Bronchial epithelial cell (primary cell): ENCODE data around the gene CHMP6. TPM values are rescaled to one million over a fixed set of nuclear protein-coding genes. Genes with fewer than 3 reads are reported as not detected.

Experiments used
- DNase-seq: peaks from one replicate; pipeline ENCODE4 v3.0.0-alpha.2; 2010; ENCODE audit warnings: low read depth
- FAIRE-seq: peaks from 2 replicates; lab custom pipeline; 2011; peaks lifted over from hg19 to GRCh38; lab: Jason Lieb, UNC
- H3K27me3 ChIP-seq: 2 replicates; pipeline ENCODE4 v1.5.1; 2011; ENCODE audit warnings: low read length; ENCODE audit not compliant: control insufficient read depth, insufficient read depth
- H3K36me3 ChIP-seq: 2 replicates; pipeline ENCODE4 v1.5.1; 2011; ENCODE audit warnings: low read length; ENCODE audit not compliant: control insufficient read depth, insufficient read depth
- H3K4me3 ChIP-seq: 2 replicates; pipeline ENCODE4 v1.5.1; 2011; ENCODE audit warnings: mild to moderate bottlenecking, low read depth, low read length, control low read depth
- total RNA-seq: library from RNA; depleted of rRNA; stranded (reverse); fragments of >200 nt; gene quantifications from 2 replicates; pipeline ENCODE4 v1.2.1, GENCODE V29; 2014
- TF ChIP-seq, protein P1 (sequence below): IDR thresholded peaks from 2 replicates; pipeline ENCODE4 v1.5.1; 2011; ENCODE audit warnings: mild to moderate bottlenecking, moderate library complexity, low read length, control low read depth, inconsistent platforms; ENCODE audit not compliant: insufficient read depth, severe bottlenecking

The CHMP6 gene
- total RNA-seq, 1 donor from 2014 or later: 5.8 TPM

DNA sequence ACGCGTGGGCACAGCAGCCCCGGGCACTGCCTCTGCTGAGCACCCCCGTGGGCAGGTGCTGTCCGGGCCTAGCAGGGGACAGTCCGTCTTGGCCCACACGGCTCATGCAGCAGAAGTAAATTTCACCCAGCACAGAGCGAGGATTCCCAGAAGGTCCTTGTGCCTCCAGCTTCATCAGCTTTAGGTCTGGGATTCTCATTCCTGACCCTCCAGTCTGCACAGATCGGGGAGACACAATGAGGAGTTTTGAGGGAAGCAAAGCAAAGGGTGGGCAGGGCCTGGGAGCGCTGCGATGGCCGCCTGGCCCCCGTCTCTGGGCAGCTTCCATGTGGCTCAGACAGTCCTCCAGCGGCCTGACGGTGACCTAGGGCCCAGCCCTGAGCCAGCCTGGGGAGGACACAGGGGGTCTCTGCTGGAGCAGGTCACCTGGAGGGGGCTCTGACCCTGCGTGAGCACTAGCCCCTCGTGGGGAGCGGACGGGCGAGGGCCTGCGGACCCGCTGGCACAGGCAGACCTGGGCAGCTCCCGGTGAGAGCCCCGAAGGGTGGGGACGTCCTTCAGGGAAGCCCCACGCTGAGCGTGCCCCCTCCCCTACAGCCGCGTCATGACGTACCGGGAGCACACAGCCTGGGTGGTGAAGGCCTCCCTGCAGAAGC lies 30.7 kb upstream of the CHMP6 start:
- no peak for DNase-seq
- Histone ChIP-seq H3K4me3 (no peak overlapping the region), H3K36me3 (peaks cover 3% of the 10 kb centered on the region), H3K27me3 (no peaks in the 10 kb centered on the region)
- TF ChIP-seq, protein P1, sequence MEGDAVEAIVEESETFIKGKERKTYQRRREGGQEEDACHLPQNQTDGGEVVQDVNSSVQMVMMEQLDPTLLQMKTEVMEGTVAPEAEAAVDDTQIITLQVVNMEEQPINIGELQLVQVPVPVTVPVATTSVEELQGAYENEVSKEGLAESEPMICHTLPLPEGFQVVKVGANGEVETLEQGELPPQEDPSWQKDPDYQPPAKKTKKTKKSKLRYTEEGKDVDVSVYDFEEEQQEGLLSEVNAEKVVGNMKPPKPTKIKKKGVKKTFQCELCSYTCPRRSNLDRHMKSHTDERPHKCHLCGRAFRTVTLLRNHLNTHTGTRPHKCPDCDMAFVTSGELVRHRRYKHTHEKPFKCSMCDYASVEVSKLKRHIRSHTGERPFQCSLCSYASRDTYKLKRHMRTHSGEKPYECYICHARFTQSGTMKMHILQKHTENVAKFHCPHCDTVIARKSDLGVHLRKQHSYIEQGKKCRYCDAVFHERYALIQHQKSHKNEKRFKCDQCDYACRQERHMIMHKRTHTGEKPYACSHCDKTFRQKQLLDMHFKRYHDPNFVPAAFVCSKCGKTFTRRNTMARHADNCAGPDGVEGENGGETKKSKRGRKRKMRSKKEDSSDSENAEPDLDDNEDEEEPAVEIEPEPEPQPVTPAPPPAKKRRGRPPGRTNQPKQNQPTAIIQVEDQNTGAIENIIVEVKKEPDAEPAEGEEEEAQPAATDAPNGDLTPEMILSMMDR: no peak
- FAIRE-seq: no peak

DNA sequence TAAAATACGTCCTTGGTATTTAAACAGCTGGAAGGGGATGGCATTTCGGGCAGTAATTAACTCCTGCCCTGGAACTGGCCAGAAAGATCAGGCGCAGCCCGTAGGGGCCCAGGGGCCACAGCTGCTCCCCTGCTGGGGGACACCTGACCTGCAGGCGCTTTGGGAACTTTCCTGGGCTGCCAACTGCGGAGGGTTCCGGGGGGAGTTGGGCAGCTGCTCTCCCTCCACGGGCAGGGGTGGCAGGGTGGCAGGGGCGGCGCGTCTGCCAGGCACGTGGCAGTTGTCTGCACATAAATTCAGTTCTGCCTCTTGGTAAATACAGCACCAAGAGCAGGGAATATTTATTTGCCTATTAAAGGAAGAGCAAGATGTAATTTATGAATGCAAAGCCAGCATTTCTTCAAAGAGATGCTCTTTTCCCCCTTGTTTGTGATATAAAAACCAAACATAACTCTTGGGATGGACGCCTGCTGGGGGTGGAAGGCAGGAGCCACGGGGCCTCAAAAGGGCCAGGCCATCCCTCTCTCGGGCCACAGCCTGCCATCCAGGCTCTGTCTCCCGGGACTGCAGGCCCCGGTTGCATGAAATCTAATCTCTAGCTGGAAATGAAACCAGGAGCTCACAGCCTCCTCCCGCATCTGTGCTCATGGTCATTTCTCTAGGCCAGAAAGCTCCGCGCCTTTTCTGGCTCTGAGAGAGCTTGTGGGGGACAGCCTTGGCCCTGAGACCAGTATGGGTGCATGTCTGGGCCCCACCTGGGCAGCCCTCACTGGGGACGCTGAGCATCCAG lies 29.9 kb upstream of the CHMP6 start:
- no peak for FAIRE-seq
- DNase-seq: no peak
- Histone ChIP-seq H3K4me3 (no peak overlapping the region), H3K36me3 (peaks cover 3% of the 10 kb centered on the region), H3K27me3 (no peaks in the 10 kb centered on the region)
- TF ChIP-seq, protein P1: no peak

DNA sequence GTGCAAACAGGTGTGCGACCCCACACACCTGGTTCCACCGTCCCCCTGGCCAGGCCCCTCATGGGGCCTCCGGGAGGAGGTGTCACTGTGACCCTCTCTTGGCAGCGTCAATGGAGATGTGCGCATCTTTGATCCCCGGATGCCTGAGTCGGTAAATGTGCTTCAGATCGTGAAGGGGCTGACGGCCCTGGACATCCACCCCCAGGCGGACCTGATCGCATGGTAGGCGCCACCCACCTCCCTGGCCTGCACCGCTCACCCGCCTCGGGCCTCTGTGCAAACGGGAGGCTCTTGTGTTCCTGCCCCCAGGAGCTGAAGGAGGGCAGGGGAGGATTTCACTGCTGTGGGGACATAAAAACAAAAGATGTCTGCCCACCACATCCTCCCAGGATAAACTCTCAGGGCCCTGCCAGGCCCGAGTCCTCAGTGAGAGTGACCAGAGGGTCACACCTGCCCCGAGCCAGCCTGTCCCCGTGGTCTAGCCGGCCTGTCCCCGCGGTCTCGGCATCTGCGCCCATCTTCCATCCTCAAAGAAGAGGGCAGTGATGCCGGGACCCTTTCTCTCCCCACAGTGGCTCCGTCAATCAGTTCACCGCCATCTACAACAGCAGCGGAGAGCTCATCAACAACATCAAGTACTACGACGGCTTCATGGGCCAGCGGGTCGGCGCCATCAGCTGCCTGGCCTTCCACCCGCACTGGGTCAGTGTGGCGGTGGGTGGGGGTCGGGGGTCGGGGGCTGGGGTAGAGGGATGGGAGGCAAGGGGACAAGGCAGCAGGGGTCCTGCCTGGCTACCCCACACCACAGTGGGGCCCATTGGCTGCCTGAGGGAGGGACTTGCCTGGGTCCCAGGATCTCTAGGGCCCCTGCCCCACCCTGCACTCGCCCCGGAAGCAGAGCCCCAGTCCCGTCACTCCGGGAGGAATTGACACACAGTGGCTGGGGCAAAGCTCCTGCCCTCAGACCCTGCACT lies 29.0 kb upstream of the CHMP6 start:
- no peak for DNase-seq
- Histone ChIP-seq H3K27me3 (no peaks in the 10 kb centered on the region), H3K4me3 (no peak overlapping the region), H3K36me3 (peaks cover 3% of the 10 kb centered on the region)
- TF ChIP-seq, protein P1: no peak
- FAIRE-seq: no peak

DNA sequence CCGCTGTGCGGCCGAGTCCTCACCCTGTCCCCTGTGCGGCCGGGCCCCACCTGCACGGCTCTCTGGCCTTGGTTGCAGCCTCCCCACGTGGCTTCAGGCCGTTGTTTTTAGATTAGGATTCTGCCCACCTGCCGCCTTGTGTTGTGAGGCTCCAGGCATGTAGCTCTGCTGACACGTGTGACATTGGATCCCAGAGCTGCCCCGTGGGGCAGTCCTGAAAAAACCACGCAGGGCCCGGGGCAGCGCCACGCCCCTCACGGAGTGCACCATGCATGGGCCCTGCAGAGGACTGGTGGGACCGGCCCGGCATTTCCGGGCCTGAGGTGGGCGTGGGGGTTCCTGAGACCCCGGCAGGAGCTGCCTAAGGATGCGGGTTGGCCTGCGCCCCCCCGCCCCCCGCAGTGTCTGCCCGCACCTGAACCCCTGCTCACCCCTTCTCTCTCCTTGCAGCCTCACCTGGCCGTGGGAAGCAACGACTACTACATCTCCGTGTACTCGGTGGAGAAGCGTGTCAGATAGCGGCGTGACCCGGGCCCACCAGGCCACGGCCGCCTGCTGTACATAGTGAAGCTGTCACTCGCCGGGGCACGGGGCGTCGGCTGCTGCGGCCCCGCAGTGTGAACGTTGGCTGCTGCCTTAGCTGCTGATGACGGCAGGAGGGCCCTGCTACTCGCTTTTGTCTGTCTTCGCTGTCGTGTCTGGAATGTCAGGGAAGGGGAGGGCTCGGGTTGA lies 27.7 kb upstream of the CHMP6 start:
- FAIRE-seq (no peak), DNase-seq (no peak)
- TF ChIP-seq, protein P1: no peak
- Histone ChIP-seq H3K27me3 (no peaks in the 10 kb centered on the region), H3K36me3 (peaks cover 3% of the 10 kb centered on the region), H3K4me3 (no peak overlapping the region)

DNA sequence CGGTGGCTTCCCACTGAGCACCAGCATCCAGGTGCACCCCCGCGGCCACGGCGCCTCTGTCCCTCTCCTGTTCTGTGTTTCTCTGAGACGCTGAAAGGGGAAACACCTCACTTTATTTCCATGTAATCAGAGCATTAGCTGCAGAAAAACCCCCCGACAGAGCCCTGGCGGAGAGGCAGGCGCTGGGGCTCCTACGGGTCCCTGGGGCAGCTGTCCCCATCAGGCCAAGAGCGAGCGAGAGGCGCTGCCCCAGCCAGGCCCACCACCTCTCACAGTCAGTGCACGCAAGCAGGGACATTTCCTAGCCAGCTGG lies 27.1 kb upstream of the CHMP6 start:
- H3K27me3 ChIP-seq: peaks cover 3% of the 10 kb centered on the region
- FAIRE-seq (no peak), DNase-seq (no peak)
- TF ChIP-seq, protein P1: no peak
- H3K4me3 ChIP-seq: no peak overlapping the region
- peaks cover 3% of the 10 kb centered on the region for H3K36me3 ChIP-seq
